HepG2 (cell line): ENCODE data around the gene MED20. TPM values are rescaled to one million over a fixed set of nuclear protein-coding genes. Genes with fewer than 3 reads are reported as not detected.

Experiments
- ARHGAP35 ChIP-seq: sonication (generic); formaldehyde crosslinking; IDR thresholded peaks from 2 replicates; pipeline ENCODE4 v1.9.0; 2022; ENCODE audit warnings: mild to moderate bottlenecking, inconsistent platforms, moderate library complexity, missing genetic modification reagents, borderline replicate concordance
- CREM ChIP-seq, 2 experiments: sonication (generic) in 1 of 2; formaldehyde crosslinking in 1 of 2; IDR thresholded peaks; 2 replicates each; pipeline versions ENCODE4 v1.4.0 to v1.6.1; 2016 to 2020; ENCODE audit warnings: antibody characterized with exemption in 1 of 2, mild to moderate bottlenecking in 1 of 2, missing genetic modification reagents in 1 of 2
- DNMT1 ChIP-seq: sonication (generic); formaldehyde crosslinking; IDR thresholded peaks from 2 replicates; pipeline ENCODE4 v1.5.1; 2020; ENCODE audit warnings: mild to moderate bottlenecking, missing genetic modification reagents
- GTF3A ChIP-seq: sonication (generic); formaldehyde crosslinking; conservative IDR thresholded peaks from 2 replicates; pipeline ENCODE4 v1.4.0; 2020; ENCODE audit warnings: mild to moderate bottlenecking, missing genetic modification reagents
- HOXA9 ChIP-seq: sonication (generic); formaldehyde crosslinking; IDR thresholded peaks from 2 replicates; pipeline ENCODE4 v1.8.1; 2022; ENCODE audit warnings: missing genetic modification reagents, mild to moderate bottlenecking, moderate library complexity, borderline replicate concordance
- JUND ChIP-seq: sonication (generic); formaldehyde crosslinking; IDR thresholded peaks from 2 replicates; pipeline ENCODE4 v1.8.0; 2022; ENCODE audit warnings: mild to moderate bottlenecking, missing genetic modification reagents
- MAFF ChIP-seq: IDR thresholded peaks from 2 replicates; pipeline ENCODE4 v1.6.1; 2011; ENCODE audit warnings: low read depth, low read length, improper control_type of control experiment
- NKX3-1 ChIP-seq: sonication (generic); formaldehyde crosslinking; IDR thresholded peaks from 2 replicates; pipeline ENCODE4 v1.5.0; 2020; ENCODE audit warnings: missing genetic modification reagents
- PHF20 ChIP-seq: sonication (generic); formaldehyde crosslinking; IDR thresholded peaks from 2 replicates; pipeline ENCODE4 v1.5.0; 2020; ENCODE audit warnings: mild to moderate bottlenecking, missing genetic modification reagents
- PITX1 ChIP-seq: sonication (generic); formaldehyde crosslinking; IDR thresholded peaks from 2 replicates; pipeline ENCODE4 v1.5.1; 2020; ENCODE audit warnings: mild to moderate bottlenecking, missing genetic modification reagents
- RBM22 ChIP-seq: fragments of 200-400 bp; formaldehyde crosslinking; optimal IDR thresholded peaks from 2 replicates; pipeline ENCODE3; 2017; ENCODE audit warnings: mild to moderate bottlenecking, low read length, moderate library complexity
- SALL1 ChIP-seq: sonication (generic); formaldehyde crosslinking; IDR thresholded peaks from 2 replicates; pipeline ENCODE4 v1.8.0; 2022; ENCODE audit warnings: mild to moderate bottlenecking, missing genetic modification reagents
- SMAD3 ChIP-seq: sonication (generic); formaldehyde crosslinking; IDR thresholded peaks from 2 replicates; pipeline ENCODE4 v1.4.0; 2020; ENCODE audit warnings: missing genetic modification reagents
- SP5 ChIP-seq: IDR thresholded peaks from 2 replicates; pipeline ENCODE4 v1.6.1; 2016; ENCODE audit warnings: low read depth, borderline replicate concordance
- SRY ChIP-seq: sonication (generic); formaldehyde crosslinking; IDR thresholded peaks from 2 replicates; pipeline ENCODE4 v1.8.0; 2022; ENCODE audit warnings: mild to moderate bottlenecking, missing genetic modification reagents
- TCF7 ChIP-seq: sonication (generic); IDR thresholded peaks from 2 replicates; pipeline ENCODE4 v1.6.1; 2016; ENCODE audit warnings: antibody characterized with exemption, low read depth
- ZBTB20 ChIP-seq: sonication (generic); formaldehyde crosslinking; IDR thresholded peaks from 2 replicates; pipeline ENCODE4 v1.8.1; 2023; ENCODE audit warnings: missing genetic modification reagents, low read depth, mild to moderate bottlenecking, borderline replicate concordance
- ZBTB38 ChIP-seq: sonication (generic); formaldehyde crosslinking; IDR thresholded peaks from 2 replicates; pipeline ENCODE4 v1.5.1; 2020; ENCODE audit warnings: mild to moderate bottlenecking, missing genetic modification reagents
- ZNF530 ChIP-seq: sonication (generic); formaldehyde crosslinking; IDR thresholded peaks from 2 replicates; pipeline ENCODE4 v1.5.0; 2020; ENCODE audit warnings: low read depth, mild to moderate bottlenecking, missing genetic modification reagents
- ZNF543 ChIP-seq: sonication (generic); formaldehyde crosslinking; IDR thresholded peaks from 2 replicates; pipeline ENCODE4 v1.4.0; 2020; ENCODE audit warnings: mild to moderate bottlenecking, missing genetic modification reagents
- ZNF607 ChIP-seq: sonication (generic); formaldehyde crosslinking; IDR thresholded peaks from 2 replicates; pipeline ENCODE4 v1.5.1; 2020; ENCODE audit warnings: missing genetic modification reagents, mild to moderate bottlenecking, borderline replicate concordance
- ZNF678 ChIP-seq: sonication (generic); formaldehyde crosslinking; IDR thresholded peaks from 2 replicates; pipeline ENCODE4 v1.4.0; 2020; ENCODE audit warnings: mild to moderate bottlenecking, missing genetic modification reagents
- ZNF713 ChIP-seq: sonication (generic); formaldehyde crosslinking; IDR thresholded peaks from 2 replicates; pipeline ENCODE4 v1.4.0; 2020; ENCODE audit warnings: mild to moderate bottlenecking, missing genetic modification reagents
- ZNF792 ChIP-seq: IDR thresholded peaks from 2 replicates; pipeline ENCODE4 v1.6.1; 2016
- ZNF883 ChIP-seq: sonication (generic); formaldehyde crosslinking; IDR thresholded peaks from 2 replicates; pipeline ENCODE4 v1.5.1; 2020; ENCODE audit warnings: mild to moderate bottlenecking, missing genetic modification reagents; ENCODE audit errors: not compliant biosample characterization
- polyA plus RNA-seq, 8 experiments: library from polyadenylated mRNA; depleted of rRNA in 3 of 8; stranded (reverse) in 7 of 8; unstranded in 1 of 8; fragments of >200 nt; fragmentation: Illumina TruSeq in 4 of 8; extraction: Trizol in 4 of 8; gene quantifications; 2 replicates each; pipeline versions ENCODE4 v1.2.1 to v1.2.3, GENCODE V29; 2011 to 2016; ENCODE audit warnings: low read depth in 4 of 8, missing spikeins in 1 of 8, mixed read lengths in 1 of 8; ENCODE audit not compliant: insufficient read depth in 1 of 8
- total RNA-seq, 5 experiments: library from RNA; depleted of rRNA; stranded (reverse); fragments of >200 nt; fragmentation: Illumina TruSeq; extraction: Trizol; gene quantifications; 2 replicates each; pipeline ENCODE4 v1.2.3, GENCODE V29; 2016; ENCODE audit warnings: low read depth in 1 of 5
- TF ChIP-seq, protein P1 (sequence below): sonication (generic); formaldehyde crosslinking; IDR thresholded peaks from 2 replicates; pipeline ENCODE4 v1.5.0; 2020; ENCODE audit warnings: missing genetic modification reagents
- TF ChIP-seq, protein P2 (sequence below): sonication (generic); formaldehyde crosslinking; IDR thresholded peaks from 2 replicates; pipeline ENCODE4 v1.4.0; 2020; ENCODE audit warnings: mild to moderate bottlenecking, missing genetic modification reagents, borderline replicate concordance

Gene MED20
- total and polyA plus RNA-seq, 2 of the 13 experiments (the other 11 are each of a cell fraction or from before 2014, with no cell fraction given): 28.1 to 41.1 TPM

DNA sequence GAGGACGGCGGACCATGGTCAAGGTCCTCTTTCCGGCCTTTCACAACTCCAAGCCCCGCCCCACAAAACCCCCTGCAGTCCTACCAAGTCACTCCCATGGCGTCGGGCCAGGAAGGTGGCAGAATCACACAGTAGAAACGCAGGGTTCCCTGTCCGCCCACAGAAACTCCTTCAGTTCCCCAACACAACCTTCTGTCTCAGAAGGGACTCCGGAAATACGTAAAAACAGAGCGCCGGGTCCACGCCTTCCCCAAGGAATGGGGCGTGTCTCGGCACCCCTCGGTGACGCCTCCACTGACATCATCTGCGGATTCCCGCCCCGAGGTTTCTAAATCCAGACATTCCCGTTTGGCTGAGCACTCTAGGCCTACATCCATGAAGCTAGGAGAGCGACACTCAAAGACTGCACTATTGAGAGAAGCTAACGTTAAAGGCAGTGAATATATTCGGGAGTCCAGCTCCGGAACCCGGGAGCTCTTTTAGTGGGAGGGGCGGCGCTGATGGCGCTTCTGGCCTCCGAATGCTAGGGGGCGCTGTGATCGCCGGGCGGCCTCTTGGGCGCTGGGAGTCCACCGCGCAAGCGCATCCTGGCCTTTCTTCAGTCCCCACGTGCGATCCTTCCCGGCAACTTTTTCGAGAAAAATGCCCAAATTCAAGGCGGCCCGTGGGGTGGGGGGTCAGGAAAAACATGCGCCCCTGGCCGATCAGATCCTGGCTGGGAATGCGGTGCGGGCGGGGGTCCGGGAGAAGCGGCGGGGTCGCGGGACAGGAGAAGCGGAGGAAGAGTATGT lies at the start of gene MED20, which contains the start of gene BYSL (continued):
- no peak; the same call in 1 of the 2 replicates for TF ChIP-seq ZNF713
- peak; percentile 44; the same call in 1 of the 2 replicates for TF ChIP-seq SMAD3 (CRISPR knock-in tag)
- no peak for TF ChIP-seq HOXA9 (CRISPR knock-in tag)
- no peak; the same call in 1 of the 2 replicates for TF ChIP-seq ZBTB20 (CRISPR knock-in tag)
- TF ChIP-seq CREM (IDR thresholded peaks at IDR 0.05): peak; percentile 100
- TF ChIP-seq CREM (CRISPR knock-in tag; IDR thresholded peaks at IDR 0.05): peak; percentile 94
- no peak for TF ChIP-seq ZNF530 (CRISPR knock-in tag)
- no peak for TF ChIP-seq TCF7
- peak; percentile 85; the same call in 1 of the 2 replicates for TF ChIP-seq ZNF792 (CRISPR knock-in tag)
- TF ChIP-seq DNMT1 (CRISPR knock-in tag): no peak; the same call in 1 of the 2 replicates
- peak; percentile 98 for TF ChIP-seq PHF20 (CRISPR knock-in tag)
- no peak for TF ChIP-seq GTF3A (CRISPR knock-in tag)
- TF ChIP-seq SP5 (CRISPR knock-in tag): peak; percentile 89
- TF ChIP-seq PITX1 (CRISPR knock-in tag): peak; percentile 9; the same call in 1 of the 2 replicates
- TF ChIP-seq ZBTB38 (CRISPR knock-in tag): no peak; the same call in 1 of the 2 replicates
- TF ChIP-seq, protein P1, sequence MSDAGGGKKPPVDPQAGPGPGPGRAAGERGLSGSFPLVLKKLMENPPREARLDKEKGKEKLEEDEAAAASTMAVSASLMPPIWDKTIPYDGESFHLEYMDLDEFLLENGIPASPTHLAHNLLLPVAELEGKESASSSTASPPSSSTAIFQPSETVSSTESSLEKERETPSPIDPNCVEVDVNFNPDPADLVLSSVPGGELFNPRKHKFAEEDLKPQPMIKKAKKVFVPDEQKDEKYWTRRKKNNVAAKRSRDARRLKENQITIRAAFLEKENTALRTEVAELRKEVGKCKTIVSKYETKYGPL (CRISPR knock-in tag): peak; percentile 29; the same call in 1 of the 2 replicates
- TF ChIP-seq ARHGAP35: no peak; the same call in 1 of the 2 replicates
- TF ChIP-seq MAFF: no peak
- peak; percentile 12; the same call in 1 of the 2 replicates for TF ChIP-seq JUND (CRISPR knock-in tag)
- TF ChIP-seq SRY (CRISPR knock-in tag): peak; percentile 35; the same call in 1 of the 2 replicates
- TF ChIP-seq, protein P2, sequence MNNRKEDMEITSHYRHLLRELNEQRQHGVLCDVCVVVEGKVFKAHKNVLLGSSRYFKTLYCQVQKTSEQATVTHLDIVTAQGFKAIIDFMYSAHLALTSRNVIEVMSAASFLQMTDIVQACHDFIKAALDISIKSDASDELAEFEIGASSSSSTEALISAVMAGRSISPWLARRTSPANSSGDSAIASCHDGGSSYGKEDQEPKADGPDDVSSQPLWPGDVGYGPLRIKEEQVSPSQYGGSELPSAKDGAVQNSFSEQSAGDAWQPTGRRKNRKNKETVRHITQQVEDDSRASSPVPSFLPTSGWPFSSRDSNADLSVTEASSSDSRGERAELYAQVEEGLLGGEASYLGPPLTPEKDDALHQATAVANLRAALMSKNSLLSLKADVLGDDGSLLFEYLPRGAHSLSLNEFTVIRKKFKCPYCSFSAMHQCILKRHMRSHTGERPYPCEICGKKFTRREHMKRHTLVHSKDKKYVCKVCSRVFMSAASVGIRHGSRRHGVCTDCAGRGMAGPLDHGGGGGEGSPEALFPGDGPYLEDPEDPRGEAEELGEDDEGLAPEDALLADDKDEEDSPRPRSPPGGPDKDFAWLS (CRISPR knock-in tag): no peak
- TF ChIP-seq ZNF543 (CRISPR knock-in tag): peak; percentile 83; the same call in 1 of the 2 replicates
- TF ChIP-seq ZNF678 (CRISPR knock-in tag): no peak; the same call in 1 of the 2 replicates
- TF ChIP-seq SALL1 (CRISPR knock-in tag): peak; percentile 70; the same call in 1 of the 2 replicates
- peak; percentile 94 for TF ChIP-seq NKX3-1 (CRISPR knock-in tag)
- peak; percentile 91 for TF ChIP-seq ZNF883 (CRISPR knock-in tag)
- peak; percentile 89; the same call in 1 of the 2 replicates for TF ChIP-seq ZNF607 (CRISPR knock-in tag)
- no peak for TF ChIP-seq RBM22
